Osteoblast (primary cell): ENCODE results near the gene FNDC11. TPM values are rescaled to one million over a fixed set of nuclear protein-coding genes. Genes with fewer than 3 reads are reported as not detected.

Experiments
- DNase-seq: peaks from one replicate; pipeline ENCODE4 v3.0.0; 2011; ENCODE audit warnings: low spot score, mixed read lengths; ENCODE audit not compliant: insufficient read length; ENCODE audit errors: missing footprints
- H2AFZ ChIP-seq: 2 replicates; pipeline ENCODE4 v1.6.0; 2011; ENCODE audit warnings: mild to moderate bottlenecking, low read length
- H3K27ac ChIP-seq: 2 replicates; pipeline ENCODE4 v1.5.1; 2011; ENCODE audit warnings: mild to moderate bottlenecking, low read depth, low read length, moderate library complexity
- H3K27me3 ChIP-seq: 2 replicates; pipeline ENCODE4 v1.6.0; 2012; ENCODE audit warnings: mild to moderate bottlenecking, control low read depth, inconsistent platforms, low read length, moderate library complexity; ENCODE audit not compliant: insufficient read depth
- H3K36me3 ChIP-seq: 2 replicates; pipeline ENCODE4 v1.5.1; 2011; ENCODE audit warnings: mild to moderate bottlenecking, low read length, control low read depth, moderate library complexity; ENCODE audit not compliant: insufficient read depth
- H3K4me1 ChIP-seq: 2 replicates; pipeline ENCODE4 v1.5.1; 2011; ENCODE audit warnings: mild to moderate bottlenecking, low read length, control low read depth, moderate library complexity; ENCODE audit not compliant: insufficient read depth
- H3K4me2 ChIP-seq: 2 replicates; pipeline ENCODE4 v1.6.0; 2011; ENCODE audit warnings: mild to moderate bottlenecking, low read length; ENCODE audit not compliant: insufficient read depth
- H3K4me3 ChIP-seq: fragments of 200-600 bp; sonication (generic); 3 replicates; pipeline ENCODE4 v1.5.1; 2012; ENCODE audit warnings: mild to moderate bottlenecking, low read length, inconsistent platforms; ENCODE audit not compliant: insufficient read depth
- H3K79me2 ChIP-seq: 2 replicates; pipeline ENCODE4 v1.6.0; 2012; ENCODE audit warnings: mild to moderate bottlenecking, low read length, control low read depth, inconsistent platforms; ENCODE audit not compliant: insufficient read depth
- H3K9me3 ChIP-seq: 2 replicates; pipeline ENCODE4 v1.5.1; 2011; ENCODE audit warnings: low read depth, low read length, control low read depth
- H4K20me1 ChIP-seq: 2 replicates; pipeline ENCODE4 v1.6.0; 2012; ENCODE audit warnings: mild to moderate bottlenecking, low read length, control low read depth; ENCODE audit not compliant: insufficient read depth
- CTCF ChIP-seq: IDR thresholded peaks from 2 replicates; pipeline ENCODE4 v1.5.1; 2011; ENCODE audit warnings: mild to moderate bottlenecking, low read depth, low read length, moderate library complexity; ENCODE audit errors: extremely low read depth
- total RNA-seq: library from RNA; depleted of rRNA; stranded (reverse); fragments of >200 nt; gene quantifications from 2 replicates; pipeline ENCODE4 v1.2.3, GENCODE V29; 2012

FNDC11 gene
- total RNA-seq, 1 donor, result not detected

DNA sequence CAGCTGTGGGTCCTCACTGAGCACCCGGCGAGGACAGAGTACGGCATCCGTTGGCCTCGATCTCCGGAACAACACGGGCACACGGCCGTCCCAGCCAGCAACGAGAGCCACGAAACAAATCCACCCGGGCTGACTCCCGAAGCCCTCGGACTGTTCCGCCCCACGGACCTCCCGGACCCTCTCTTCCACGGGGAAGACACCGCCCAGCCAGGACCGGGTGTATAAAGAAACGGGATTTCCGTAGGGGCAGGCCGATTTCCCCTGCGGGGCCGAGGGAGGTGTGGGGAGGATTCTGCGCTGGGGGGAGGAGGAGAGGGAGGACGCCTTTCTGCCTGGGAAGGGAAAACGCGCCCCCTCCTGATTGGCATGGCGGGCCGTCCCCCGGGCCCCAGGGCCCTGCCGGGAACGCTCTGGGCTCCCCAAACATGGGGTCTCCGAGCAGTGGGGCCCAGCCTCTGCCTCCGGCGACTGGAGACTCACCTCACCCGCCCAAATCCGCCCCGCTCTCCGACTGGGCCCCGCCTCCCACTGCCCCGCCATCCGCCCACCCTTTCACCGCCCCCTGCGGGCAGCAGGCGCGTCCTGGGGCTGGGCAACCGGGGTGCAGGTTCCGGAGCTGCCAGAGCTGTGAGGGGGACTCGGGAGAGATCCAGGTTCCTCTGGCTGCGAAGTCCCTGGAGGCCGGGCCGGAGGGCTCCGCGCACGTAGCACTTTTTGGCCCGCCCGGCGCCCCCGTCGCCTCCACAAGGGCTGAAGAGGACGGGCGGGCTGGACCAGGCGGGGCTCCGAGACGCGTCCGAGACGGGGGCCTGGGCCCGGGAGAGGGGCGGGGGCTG is 34.1 kb upstream of the FNDC11 start:
- peak; percentile 90 for DNase-seq
- no peak for TF ChIP-seq CTCF
- no peak overlapping the region for H3K27ac ChIP-seq

DNA sequence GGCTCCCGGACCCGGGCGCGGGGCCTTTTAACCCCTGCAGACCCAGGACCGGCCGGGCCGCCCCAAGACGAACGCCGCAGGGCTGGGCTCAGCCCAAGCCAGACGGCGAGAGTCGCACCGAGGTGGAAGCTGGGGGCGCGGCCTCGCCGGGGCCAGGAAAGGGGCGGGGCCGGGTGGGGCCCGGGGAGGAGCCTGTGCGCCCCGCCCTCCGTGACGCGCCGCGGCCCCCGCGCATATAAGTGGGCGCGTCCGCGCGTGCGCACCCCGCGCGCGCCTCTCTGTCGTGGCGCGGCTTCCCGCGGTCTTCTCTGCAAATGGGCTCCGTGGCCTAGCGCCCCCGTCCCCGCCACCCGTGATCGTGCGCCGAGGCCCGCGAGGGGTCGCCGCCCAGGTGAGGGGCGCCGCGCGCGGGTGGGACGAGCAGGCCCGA is 33.4 kb upstream of the FNDC11 start, which contains the start of gene PPDPF:
TSS of gene PPDPF (plus strand) at position 262 of the 430 bp plus-strand sequence. CDS start 544 bp downstream, outside the sequence.
- Histone ChIP-seq H3K27ac (peak within 1 kb of the TSS; percentile 71), H3K4me2 (peak within 1 kb of the TSS; percentile 95), H3K36me3 (peaks cover 19% of the 10 kb centered on the region), H3K27me3 (peaks cover 4% of the 10 kb centered on the region), H3K79me2 (peaks cover 14% of the 10 kb centered on the region), H3K4me1 (peaks cover 15% of the 10 kb centered on the region), H4K20me1 (peaks cover 31% of the 10 kb centered on the region), H3K4me3 (peak within 1 kb of the TSS; percentile 90), H2AFZ (peak within 1 kb of the TSS; percentile 71), H3K9me3 (no peaks in the 10 kb centered on the region)
- TF ChIP-seq CTCF, result no peak
- DNase-seq, result peak; percentile 100

More for the DNA sequence above, 34.1 kb upstream of the FNDC11 start:
- peaks cover 19% of the 10 kb centered on the region for H3K36me3 ChIP-seq
- H4K20me1 ChIP-seq, result peaks cover 28% of the 10 kb centered on the region
- H3K4me2 ChIP-seq, result peak overlapping the region; percentile 75
- H2AFZ ChIP-seq, result peak overlapping the region; percentile 71
- H3K9me3 ChIP-seq, result no peaks in the 10 kb centered on the region
- H3K4me1 ChIP-seq, result peaks cover 15% of the 10 kb centered on the region
- peak overlapping the region; percentile 90 for H3K4me3 ChIP-seq
- H3K79me2 ChIP-seq, result peaks cover 14% of the 10 kb centered on the region
- H3K27me3 ChIP-seq, result peaks cover 4% of the 10 kb centered on the region

GRCh38 chr20:63520934-63521601 is 32.9 kb upstream of the FNDC11 start:
- peak overlapping the region; percentile 90 for H3K4me3 ChIP-seq
- peaks cover 14% of the 10 kb centered on the region for H3K79me2 ChIP-seq
- H3K27me3 ChIP-seq, result peaks cover 4% of the 10 kb centered on the region
- H3K4me2 ChIP-seq, result peak overlapping the region; percentile 95
- no peaks in the 10 kb centered on the region for H3K9me3 ChIP-seq
- peaks cover 15% of the 10 kb centered on the region for H3K4me1 ChIP-seq
- H2AFZ ChIP-seq, result no peak overlapping the region
- DNase-seq, result peak; percentile 97
- H4K20me1 ChIP-seq, result peaks cover 33% of the 10 kb centered on the region
- peak overlapping the region; percentile 71 for H3K27ac ChIP-seq
- H3K36me3 ChIP-seq, result peaks cover 19% of the 10 kb centered on the region
- no peak for TF ChIP-seq CTCF

DNA sequence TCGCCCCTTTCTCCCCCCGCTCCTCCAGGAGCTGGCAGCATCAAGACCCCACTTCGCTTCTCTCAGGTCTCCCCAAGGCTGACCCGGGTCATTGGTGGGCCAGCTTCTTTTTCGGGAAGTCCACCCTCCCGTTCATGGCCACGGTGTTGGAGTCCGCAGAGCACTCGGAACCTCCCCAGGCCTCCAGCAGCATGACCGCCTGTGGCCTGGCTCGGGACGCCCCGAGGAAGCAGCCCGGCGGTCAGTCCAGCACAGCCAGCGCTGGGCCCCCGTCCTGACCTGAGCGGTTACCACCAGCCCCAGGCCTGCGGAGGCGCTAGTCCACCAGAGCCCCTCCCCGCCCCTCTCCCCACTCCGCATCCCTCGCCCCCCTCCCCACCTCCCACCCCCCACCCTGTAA is 32.4 kb upstream of the FNDC11 start:
- TF ChIP-seq CTCF, result no peak
- Histone ChIP-seq H4K20me1 (peaks cover 33% of the 10 kb centered on the region), H3K36me3 (peaks cover 19% of the 10 kb centered on the region), H3K9me3 (no peaks in the 10 kb centered on the region), H3K4me1 (peaks cover 15% of the 10 kb centered on the region), H3K27me3 (peaks cover 4% of the 10 kb centered on the region), H3K79me2 (peaks cover 14% of the 10 kb centered on the region), H3K4me2 (peak overlapping the region; percentile 95), H3K27ac (peak overlapping the region; percentile 71), H2AFZ (no peak overlapping the region), H3K4me3 (peak overlapping the region; percentile 90)
- DNase-seq, result peak; percentile 86
